Mesenchymal stem cell (in vitro differentiated cells and primary cell): Measurements from ENCODE around the gene PPP1R3G.

ENCODE experiments used
- DNase-seq: peaks from one replicate; pipeline ENCODE4 v3.0.0-alpha.2; 2013
- H2AFZ ChIP-seq: one replicate; pipeline ENCODE4 v1.6.1; 2013; ENCODE audit warnings: low read depth, mild to moderate bottlenecking, control low read depth, inconsistent platforms, low read length, moderate library complexity
- H2AK5ac ChIP-seq: 2 replicates; pipeline ENCODE4 v1.6.1; 2013; ENCODE audit warnings: low read length, moderate library complexity, mild to moderate bottlenecking, inconsistent platforms; ENCODE audit not compliant: severe bottlenecking
- H2BK120ac ChIP-seq: one replicate; pipeline ENCODE4 v1.6.1; 2013; ENCODE audit warnings: low read depth, mild to moderate bottlenecking, inconsistent platforms, low read length, moderate library complexity
- H2BK12ac ChIP-seq, 2 experiments: one replicate each; pipeline ENCODE4 v1.6.1; 2013; ENCODE audit warnings: inconsistent platforms in 2 of 2, low read length in 2 of 2, mild to moderate bottlenecking in 2 of 2, moderate library complexity in 2 of 2, control low read depth in 1 of 2
- H2BK15ac ChIP-seq: one replicate; pipeline ENCODE4 v1.6.1; 2013; ENCODE audit warnings: mild to moderate bottlenecking, low read depth, inconsistent platforms; ENCODE audit not compliant: poor library complexity, severe bottlenecking
- H2BK5ac ChIP-seq: 2 replicates; pipeline ENCODE4 v1.6.1; 2013; ENCODE audit warnings: low read depth, mild to moderate bottlenecking, low read length, control low read depth, inconsistent platforms; ENCODE audit not compliant: poor library complexity, severe bottlenecking
- H3K14ac ChIP-seq, 2 experiments: one replicate each; pipeline ENCODE4 v1.6.1; 2013; ENCODE audit warnings: inconsistent platforms in 2 of 2, low read length in 2 of 2, control low read depth in 1 of 2, mild to moderate bottlenecking in 1 of 2, moderate library complexity in 1 of 2
- H3K18ac ChIP-seq, 2 experiments: one replicate each; pipeline ENCODE4 v1.6.1; 2013; ENCODE audit warnings: inconsistent platforms in 2 of 2, low read length in 2 of 2, control low read depth in 1 of 2, low read depth in 1 of 2, mild to moderate bottlenecking in 1 of 2
- H3K23ac ChIP-seq, 2 experiments: one replicate each; pipeline ENCODE4 v1.6.1; 2013; ENCODE audit warnings: inconsistent platforms in 2 of 2, low read length in 2 of 2, mild to moderate bottlenecking in 2 of 2, moderate library complexity in 2 of 2, control low read depth in 1 of 2
- H3K27ac ChIP-seq: 2 replicates; pipeline ENCODE4 v1.5.1; 2013; ENCODE audit warnings: mild to moderate bottlenecking, moderate library complexity, low read length, control low read depth, inconsistent platforms; ENCODE audit not compliant: poor library complexity, severe bottlenecking
- H3K27me3 ChIP-seq, 2 experiments: 2 replicates each; pipeline versions ENCODE4 v1.6.1 to v1.7.0; 2013; ENCODE audit warnings: low read length in 2 of 2, mild to moderate bottlenecking in 2 of 2, moderate library complexity in 2 of 2, control low read depth in 1 of 2, inconsistent platforms in 1 of 2; ENCODE audit not compliant: control insufficient read depth in 1 of 2, insufficient read depth in 1 of 2
- H3K36me3 ChIP-seq, 2 experiments: 2 replicates each; pipeline versions ENCODE4 v1.6.1 to v1.7.0; 2013; ENCODE audit warnings: low read length in 2 of 2, control low read depth in 1 of 2, inconsistent platforms in 1 of 2, low read depth in 1 of 2, mild to moderate bottlenecking in 1 of 2; ENCODE audit not compliant: insufficient read depth in 2 of 2, control insufficient read depth in 1 of 2
- H3K4ac ChIP-seq, 2 experiments: one replicate each; pipeline ENCODE4 v1.6.1; 2013; ENCODE audit warnings: inconsistent platforms in 2 of 2, low read length in 2 of 2, mild to moderate bottlenecking in 2 of 2, moderate library complexity in 2 of 2, control low read depth in 1 of 2, low read depth in 1 of 2
- H3K4me1 ChIP-seq: 2 replicates; pipeline ENCODE4 v1.6.1; 2013; ENCODE audit warnings: low read depth, low read length, control low read depth; ENCODE audit not compliant: control insufficient read depth, insufficient read depth
- H3K4me2 ChIP-seq: 2 replicates; pipeline ENCODE4 v1.6.1; 2013; ENCODE audit warnings: low read length, mild to moderate bottlenecking, inconsistent platforms; ENCODE audit not compliant: poor library complexity, severe bottlenecking
- H3K4me3 ChIP-seq, 2 experiments: 2 replicates each; pipeline versions ENCODE4 v1.5.1 to v1.7.0; 2013; ENCODE audit warnings: low read length in 2 of 2, mild to moderate bottlenecking in 2 of 2, control low read depth in 1 of 2, low read depth in 1 of 2; ENCODE audit not compliant: insufficient read depth in 1 of 2
- H3K79me1 ChIP-seq: replicated peaks from 2 replicates; pipeline ENCODE4 v1.6.1; 2013; ENCODE audit warnings: mild to moderate bottlenecking, control low read depth, low read length, inconsistent platforms; ENCODE audit not compliant: poor library complexity, severe bottlenecking
- H3K9ac ChIP-seq: 2 replicates; pipeline ENCODE4 v1.7.0; 2013; ENCODE audit warnings: mild to moderate bottlenecking, low read length, moderate library complexity
- H3K9me3 ChIP-seq: 2 replicates; pipeline ENCODE4 v1.7.0; 2013; ENCODE audit warnings: mild to moderate bottlenecking, low read length; ENCODE audit not compliant: control insufficient read depth
- H4K8ac ChIP-seq: one replicate; pipeline ENCODE4 v1.6.1; 2013; ENCODE audit warnings: inconsistent platforms, mild to moderate bottlenecking, low read length, moderate library complexity
- H4K91ac ChIP-seq: one replicate; pipeline ENCODE4 v1.6.1; 2013; ENCODE audit warnings: mild to moderate bottlenecking, low read length, inconsistent platforms
- WGBS: methylation state at CpG from one replicate; pipeline ENCODE4 v1.1.7; 2013; ENCODE audit warnings: mixed read lengths; 5-methylcytosine and 5-hydroxymethylcytosine counted together

PPP1R3G gene

DNA sequence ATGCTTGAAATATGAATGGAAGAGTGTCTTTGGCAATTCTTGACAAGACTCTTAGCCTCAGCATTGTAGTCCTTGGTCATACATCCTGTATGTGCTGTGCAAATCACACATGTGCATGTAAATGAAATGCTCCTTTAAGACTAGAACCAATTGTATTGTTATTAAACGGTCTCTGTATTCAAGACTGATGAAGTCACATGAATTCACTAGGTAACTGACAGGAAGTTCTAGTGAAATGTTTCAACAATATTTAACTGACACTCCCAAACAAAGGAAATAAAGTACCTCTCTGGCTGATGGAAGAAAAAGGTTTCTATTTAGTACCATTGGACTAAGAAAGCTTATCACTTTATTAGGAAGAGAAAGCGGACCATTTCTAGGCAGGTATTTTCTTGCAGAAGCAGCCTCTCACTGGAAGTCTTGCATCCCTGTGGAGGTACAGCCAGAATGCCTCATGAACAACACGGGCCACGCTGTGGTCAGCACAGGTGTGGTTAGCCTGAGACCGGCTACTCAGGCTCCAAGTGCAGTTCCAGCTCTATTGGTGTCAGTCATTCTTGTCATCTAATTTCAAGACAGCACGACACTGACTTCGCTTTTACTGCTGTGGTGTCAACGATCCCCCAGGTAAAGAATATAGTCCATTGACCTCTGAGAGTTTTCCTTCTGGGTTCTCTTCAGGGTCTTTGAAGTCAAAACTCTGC, 17.3 kb downstream of the PPP1R3G start:
- DNase-seq, result no peak
- no peak overlapping the region for H2BK12ac ChIP-seq
- no peak overlapping the region for H3K4me2 ChIP-seq
- no peak overlapping the region for H3K27ac ChIP-seq
- no peak overlapping the region for H2AFZ ChIP-seq
- no peak overlapping the region for H2AK5ac ChIP-seq
- H4K91ac ChIP-seq, result no peak overlapping the region
- no peak overlapping the region for H2BK120ac ChIP-seq
- H3K14ac ChIP-seq, result no peak overlapping the region
- no peak overlapping the region for H3K18ac ChIP-seq
- no peak overlapping the region for H3K9ac ChIP-seq
- H4K8ac ChIP-seq, result no peak overlapping the region
- H3K23ac ChIP-seq, result no peak overlapping the region
- H2BK5ac ChIP-seq, result no peak overlapping the region
- H3K4ac ChIP-seq, result no peak overlapping the region
- H3K4me3 ChIP-seq, result no peak overlapping the region
- H3K9me3 ChIP-seq, result no peaks in the 10 kb centered on the region
- no peaks in the 10 kb centered on the region for H3K79me1 ChIP-seq
- 96% methylated on average over 7 of the region's 8 CpGs for WGBS
- no peaks in the 10 kb centered on the region for H3K27me3 ChIP-seq
- peaks cover 0 to 3% of the 10 kb centered on the region in 2 experiments for H3K36me3 ChIP-seq
- peaks cover 8% of the 10 kb centered on the region for H3K4me1 ChIP-seq
- H2BK15ac ChIP-seq, result no peak overlapping the region

DNA sequence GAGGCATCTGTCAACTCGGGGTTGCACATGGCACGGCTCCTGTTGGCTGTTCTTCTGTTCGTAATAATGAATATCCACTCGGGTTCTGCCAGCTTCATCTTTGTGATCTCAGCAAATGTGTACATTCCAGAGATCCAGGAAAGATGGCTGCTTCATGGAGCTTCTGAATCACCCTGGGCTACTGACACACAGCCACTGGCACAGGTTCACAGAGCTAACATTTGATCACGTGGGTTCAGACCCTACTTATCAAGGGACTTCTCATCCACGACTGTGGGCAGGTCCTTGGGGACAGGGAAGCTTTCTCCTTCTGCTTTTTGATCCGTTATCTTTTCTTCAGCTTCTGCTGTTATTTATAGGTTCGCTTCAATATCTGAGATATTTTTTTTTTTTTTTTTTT, 18.1 kb downstream of the PPP1R3G start:
- H3K9ac ChIP-seq, result no peak overlapping the region
- H2AK5ac ChIP-seq, result no peak overlapping the region
- WGBS, result 95% methylated on average over 6 of the region's 8 CpGs
- no peaks in the 10 kb centered on the region for H3K36me3 ChIP-seq
- H3K4me2 ChIP-seq, result no peak overlapping the region
- H4K91ac ChIP-seq, result no peak overlapping the region
- no peak overlapping the region for H3K4me3 ChIP-seq
- no peaks in the 10 kb centered on the region for H3K79me1 ChIP-seq
- no peak overlapping the region for H2BK15ac ChIP-seq
- no peak overlapping the region for H2AFZ ChIP-seq
- no peak overlapping the region for H3K14ac ChIP-seq
- H3K27ac ChIP-seq, result no peak overlapping the region
- no peak overlapping the region for H2BK120ac ChIP-seq
- H3K18ac ChIP-seq, result no peak overlapping the region
- H4K8ac ChIP-seq, result no peak overlapping the region
- peaks cover 8% of the 10 kb centered on the region for H3K4me1 ChIP-seq
- H3K9me3 ChIP-seq, result no peaks in the 10 kb centered on the region
- H3K4ac ChIP-seq, result no peak overlapping the region
- DNase-seq, result no peak
- no peaks in the 10 kb centered on the region for H3K27me3 ChIP-seq
- no peak overlapping the region for H2BK5ac ChIP-seq
- no peak overlapping the region for H3K23ac ChIP-seq
- H2BK12ac ChIP-seq, result no peak overlapping the region

DNA sequence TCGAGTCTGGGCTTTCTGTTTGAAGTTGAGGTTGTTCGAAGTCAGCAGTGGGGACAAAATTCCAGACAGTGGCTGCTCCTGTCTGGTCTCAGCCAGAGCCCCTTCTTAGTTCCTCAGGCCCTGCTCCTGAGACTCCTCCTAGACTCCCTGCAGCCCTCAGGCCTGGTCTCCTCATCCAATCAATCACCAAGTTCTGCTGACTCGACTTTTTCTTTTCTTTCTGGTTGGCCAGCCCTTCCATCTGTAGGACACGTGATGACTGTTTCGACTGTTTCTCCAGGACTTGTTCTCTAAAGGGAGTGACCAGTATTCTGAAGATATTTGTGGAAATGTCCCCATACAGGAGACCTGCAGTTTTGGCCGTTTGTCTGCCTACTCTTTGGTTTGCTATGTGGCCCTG, 19.5 kb downstream of the PPP1R3G start:
- Histone ChIP-seq H3K27me3 (no peaks in the 10 kb centered on the region), H3K4me3 (no peak overlapping the region)
- 90% methylated on average over 3 of the region's 6 CpGs for WGBS

GRCh38 chr6:5105146-5105545, 20.0 kb downstream of the PPP1R3G start:
- Histone ChIP-seq H2BK15ac (no peak overlapping the region), H3K4me1 (peaks cover 8% of the 10 kb centered on the region), H3K9me3 (no peaks in the 10 kb centered on the region), H3K36me3 (peaks cover 0 to 8% of the 10 kb centered on the region in 2 experiments), H3K27me3 (no peaks in the 10 kb centered on the region), H3K4me3 (no peak overlapping the region), H4K91ac (no peak overlapping the region), H3K14ac (no peak overlapping the region), H2BK5ac (no peak overlapping the region), H3K23ac (no peak overlapping the region), H3K9ac (no peak overlapping the region), H3K27ac (no peak overlapping the region), H3K18ac (no peak overlapping the region), H2BK120ac (no peak overlapping the region), H3K4me2 (no peak overlapping the region), H4K8ac (no peak overlapping the region), H3K79me1 (no peaks in the 10 kb centered on the region), H2AFZ (no peak overlapping the region), H2AK5ac (no peak overlapping the region), H3K4ac (peak overlapping the region in 1 of 2 experiments; percentile 46), H2BK12ac (no peak overlapping the region)
- DNase-seq, result no peak
- WGBS, result 95% methylated on average over 10 of the region's 10 CpGs

More for the DNA sequence above, 19.5 kb downstream of the PPP1R3G start:
- Histone ChIP-seq H3K36me3 (peaks cover 0 to 7% of the 10 kb centered on the region in 2 experiments), H2BK12ac (no peak overlapping the region), H3K14ac (no peak overlapping the region), H2AFZ (no peak overlapping the region), H3K18ac (no peak overlapping the region), H3K79me1 (no peaks in the 10 kb centered on the region), H3K9me3 (no peaks in the 10 kb centered on the region), H2BK15ac (no peak overlapping the region), H4K8ac (no peak overlapping the region), H3K4me1 (peaks cover 8% of the 10 kb centered on the region), H2BK5ac (no peak overlapping the region), H3K23ac (no peak overlapping the region), H4K91ac (no peak overlapping the region), H3K9ac (no peak overlapping the region), H3K27ac (no peak overlapping the region), H2BK120ac (no peak overlapping the region), H2AK5ac (peak overlapping the region; percentile 63), H3K4me2 (no peak overlapping the region), H3K4ac (no peak overlapping the region)
- DNase-seq, result no peak
